IMR-90 (cell line): Measurements from ENCODE around the gene NUBPL. TPM values are rescaled to one million over a fixed set of nuclear protein-coding genes. Genes with fewer than 3 reads are reported as not detected.

ENCODE experiments used
- ATAC-seq: fragments of 200-7000 bp; cut with Tn5 transposase; 2 replicates; pipeline ENCODE4 v1.9.1; 2020; ENCODE audit warnings: low read depth, mild to moderate bottlenecking, moderate library complexity
- BruUV-seq: library from RNA; stranded (reverse); fragments of 400-500 nt; replicated peaks from 2 replicates; lab custom pipeline; 2021; lab: Mats Ljungman, UMichigan
- CTCF ChIA-PET: fragments of 300-600 bp; formaldehyde crosslinking; extraction: SDS; loops from one replicate; lab custom pipeline; 2021; ENCODE audit warnings: antibody characterized with exemption; lab: Yijun Ruan, JAX
- POLR2A ChIA-PET: fragments of 300-600 bp; sonication (Branson Sonifier 250); formaldehyde crosslinking; loops from one replicate; lab custom pipeline; 2022; ENCODE audit warnings: antibody characterized with exemption; ENCODE audit not compliant: unreplicated experiment; lab: Charles Lee
- DNase-seq: peaks from one replicate; pipeline ENCODE4 v3.0.0; 2013
- H2AFZ ChIP-seq: replicated peaks from 2 replicates; pipeline ENCODE3; 2013; ENCODE audit warnings: low read length, mild to moderate bottlenecking; ENCODE audit not compliant: poor library complexity
- H2AK5ac ChIP-seq: 2 replicates; pipeline ENCODE4 v1.6.1; 2013; ENCODE audit warnings: low read depth, low read length, inconsistent platforms
- H2AK9ac ChIP-seq: replicated peaks from 2 replicates; pipeline ENCODE3; 2013; ENCODE audit warnings: mild to moderate bottlenecking, low read depth, low read length, moderate library complexity; ENCODE audit not compliant: poor library complexity
- H2BK120ac ChIP-seq: 2 replicates; pipeline ENCODE4 v1.6.1; 2013; ENCODE audit warnings: low read depth, low read length, inconsistent platforms
- H2BK15ac ChIP-seq: 3 replicates; pipeline ENCODE4 v1.6.1; 2013; ENCODE audit warnings: low read depth, low read length, inconsistent platforms
- H2BK20ac ChIP-seq: 2 replicates; pipeline ENCODE4 v1.6.1; 2013; ENCODE audit warnings: low read depth, mild to moderate bottlenecking, inconsistent platforms, low read length, moderate library complexity
- H2BK5ac ChIP-seq: 2 replicates; pipeline ENCODE4 v1.6.1; 2013; ENCODE audit warnings: mild to moderate bottlenecking, low read depth, low read length, inconsistent platforms; ENCODE audit not compliant: poor library complexity, severe bottlenecking
- H3K14ac ChIP-seq: replicated peaks from 2 replicates; pipeline ENCODE4 v1.6.1; 2013; ENCODE audit warnings: low read depth, low read length, inconsistent platforms
- H3K18ac ChIP-seq: 2 replicates; pipeline ENCODE4 v1.6.1; 2013; ENCODE audit warnings: low read depth, low read length, control low read depth
- H3K23ac ChIP-seq: 2 replicates; pipeline ENCODE4 v1.6.1; 2013; ENCODE audit warnings: low read depth, low read length, inconsistent platforms
- H3K27ac ChIP-seq: 2 replicates; pipeline ENCODE4 v1.5.1; 2013; ENCODE audit warnings: mild to moderate bottlenecking, control low read depth, low read length; ENCODE audit not compliant: insufficient read depth
- H3K27me3 ChIP-seq: 2 replicates; pipeline ENCODE4 v1.6.1; 2013; ENCODE audit warnings: low read length; ENCODE audit not compliant: control insufficient read depth, insufficient read depth
- H3K36me3 ChIP-seq: 2 replicates; pipeline ENCODE4 v1.6.1; 2013; ENCODE audit warnings: low read length, mixed read lengths; ENCODE audit not compliant: control insufficient read depth, insufficient read depth
- H3K4ac ChIP-seq: 2 replicates; pipeline ENCODE4 v1.6.1; 2013; ENCODE audit warnings: low read depth, low read length, inconsistent platforms
- H3K4me1 ChIP-seq: 2 replicates; pipeline ENCODE4 v1.6.1; 2013; ENCODE audit warnings: low read length, mixed read lengths; ENCODE audit not compliant: control insufficient read depth, insufficient read depth
- H3K4me2 ChIP-seq: 2 replicates; pipeline ENCODE4 v1.6.1; 2013; ENCODE audit warnings: low read depth, mild to moderate bottlenecking, control low read depth, low read length, moderate library complexity
- H3K4me3 ChIP-seq: 2 replicates; pipeline ENCODE4 v1.5.1; 2013; ENCODE audit warnings: low read depth, mild to moderate bottlenecking, control low read depth, low read length, moderate library complexity; ENCODE audit not compliant: insufficient read depth
- H3K56ac ChIP-seq: 2 replicates; pipeline ENCODE4 v1.6.1; 2013; ENCODE audit warnings: low read length, inconsistent platforms; ENCODE audit not compliant: insufficient read depth; ENCODE audit errors: extremely low read depth
- H3K79me1 ChIP-seq, 2 experiments: 2 replicates each; pipeline ENCODE4 v1.6.1; 2013; ENCODE audit warnings: low read length in 2 of 2, inconsistent platforms in 1 of 2, low read depth in 1 of 2
- H3K9ac ChIP-seq: 2 replicates; pipeline ENCODE4 v1.6.1; 2013; ENCODE audit warnings: low read depth, low read length, control low read depth
- H3K9me1 ChIP-seq: 2 replicates; pipeline ENCODE4 v1.6.1; 2013; ENCODE audit warnings: low read length, inconsistent platforms; ENCODE audit not compliant: insufficient read depth
- H3K9me3 ChIP-seq: 2 replicates; pipeline ENCODE4 v1.6.1; 2013; ENCODE audit warnings: low read length; ENCODE audit not compliant: control insufficient read depth, insufficient read depth
- H4K20me1 ChIP-seq: 2 replicates; pipeline ENCODE4 v1.6.1; 2013; ENCODE audit warnings: low read length, inconsistent platforms; ENCODE audit not compliant: insufficient read depth
- H4K5ac ChIP-seq: 2 replicates; pipeline ENCODE4 v1.6.1; 2013; ENCODE audit warnings: mild to moderate bottlenecking, low read depth, low read length, control low read depth
- H4K8ac ChIP-seq, 2 experiments: 2 replicates each; pipeline ENCODE4 v1.6.1; 2013; ENCODE audit warnings: low read depth in 2 of 2, low read length in 2 of 2, control low read depth in 1 of 2, inconsistent platforms in 1 of 2
- H4K91ac ChIP-seq: 2 replicates; pipeline ENCODE4 v1.6.1; 2013; ENCODE audit warnings: low read depth, low read length, inconsistent platforms; ENCODE audit not compliant: insufficient read depth
- RAD21 ChIP-seq: IDR thresholded peaks from 2 replicates; pipeline ENCODE4 v1.6.1; 2012; ENCODE audit warnings: low read length, improper control_type of control experiment
- WGBS, 2 experiments: methylation state at CpG; one replicate each; pipeline versions ENCODE4 v1.1.5 to v1.1.7; 2013; ENCODE audit warnings: missing lambda C conversion rate in 2 of 2; ENCODE audit not compliant: insufficient read length in 1 of 2; ENCODE audit errors: extremely low coverage in 2 of 2; 5-methylcytosine and 5-hydroxymethylcytosine counted together
- dilution Hi-C: fragments of 300-500 bp; cut with HindIII; formaldehyde crosslinking; loops from one replicate; pipeline ENCODE4 v1.14.3; 2018; ENCODE audit warnings: low sequenced_read_pairs; ENCODE audit not compliant: unreplicated experiment
- in situ Hi-C: fragments of 300-500 bp; cut with MboI; formaldehyde crosslinking; loops from 3 replicates; pipeline ENCODE4 v1.14.3; 2019; ENCODE audit warnings: low sequenced_read_pairs, inconsistent platforms, mixed read lengths
- intact Hi-C: fragments of 100-400 bp; cut with micrococcal nuclease; formaldehyde crosslinking; loops from 2 replicates; pipeline ENCODE4 v1.10.0; 2022
- polyA plus RNA-seq, 3 experiments: library from polyadenylated mRNA; depleted of rRNA; stranded (reverse); fragments of >200 nt; gene quantifications; 2 replicates each; pipeline ENCODE4 v1.2.3, GENCODE V29; 2012; ENCODE audit warnings: low replicate concordance in 1 of 3
- total RNA-seq: library from RNA; depleted of rRNA; stranded (reverse); fragments of >200 nt; gene quantifications from 2 replicates; pipeline ENCODE4 v1.2.3, GENCODE V29; 2012

Gene NUBPL
- total and polyA plus RNA-seq, 2 of the 4 experiments (the other 2 are of a cell fraction) = 5.4 to 11.5 TPM

DNA sequence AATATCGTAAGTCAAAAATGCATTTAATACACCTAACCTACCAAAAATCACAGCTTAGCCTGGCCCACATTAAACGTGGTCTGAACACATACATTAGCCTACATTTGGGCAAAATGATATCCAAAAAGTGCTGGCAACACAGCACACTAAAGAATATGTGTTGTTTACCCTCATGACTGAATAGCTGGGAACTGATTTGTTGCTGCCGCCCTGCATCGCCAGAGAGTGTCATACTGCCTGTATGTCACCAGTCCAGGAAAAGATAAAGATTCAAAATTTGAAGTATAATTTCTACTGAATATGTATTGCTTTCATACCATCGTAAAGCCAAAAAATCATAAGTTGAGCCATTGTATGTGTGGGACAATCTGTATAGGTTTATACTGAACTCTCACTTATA, 157.8 kb downstream of the NUBPL start:
- POLR2A ChIA-PET = no interaction called here
- CTCF ChIA-PET = no interaction called here
- H3K9me1 ChIP-seq = no peaks in the 10 kb centered on the region
- H2AK5ac ChIP-seq = no peak overlapping the region
- H3K56ac ChIP-seq = no peak overlapping the region
- H3K36me3 ChIP-seq = no peaks in the 10 kb centered on the region
- ATAC-seq (no peak), DNase-seq (no peak)
- H3K4ac ChIP-seq = no peak overlapping the region
- no peak overlapping the region for H3K9ac ChIP-seq
- WGBS, 2 experiments = no CpG with 5 or more reads among the region's 5 CpGs
- H4K5ac ChIP-seq = no peak overlapping the region
- H3K79me1 ChIP-seq = no peaks in the 10 kb centered on the region
- H3K9me3 ChIP-seq = no peaks in the 10 kb centered on the region
- no peak overlapping the region for H2BK5ac ChIP-seq
- H4K20me1 ChIP-seq = no peaks in the 10 kb centered on the region
- H2AK9ac ChIP-seq = no peak overlapping the region
- H3K4me2 ChIP-seq = no peak overlapping the region
- in situ Hi-C loops (no loop called here), intact Hi-C loops (no loop called here), dilution Hi-C loops (no loop called here)
- no peak overlapping the region for H2BK120ac ChIP-seq
- no peak overlapping the region for H3K18ac ChIP-seq
- H2AFZ ChIP-seq = no peak overlapping the region
- H3K27me3 ChIP-seq = no peaks in the 10 kb centered on the region
- H3K4me1 ChIP-seq = no peaks in the 10 kb centered on the region
- H2BK15ac ChIP-seq = no peak overlapping the region
- no peak overlapping the region for H4K91ac ChIP-seq
- BruUV-seq = no TSS peak
- no peak overlapping the region for H3K4me3 ChIP-seq
- no peak overlapping the region for H3K23ac ChIP-seq
- H3K27ac ChIP-seq = no peak overlapping the region
- H3K14ac ChIP-seq = no peak overlapping the region
- no peak for TF ChIP-seq RAD21
- H2BK20ac ChIP-seq = no peak overlapping the region
- no peak overlapping the region for H4K8ac ChIP-seq
